ENCODE results near the gene KLHDC7A.

Gene KLHDC7A

DNA sequence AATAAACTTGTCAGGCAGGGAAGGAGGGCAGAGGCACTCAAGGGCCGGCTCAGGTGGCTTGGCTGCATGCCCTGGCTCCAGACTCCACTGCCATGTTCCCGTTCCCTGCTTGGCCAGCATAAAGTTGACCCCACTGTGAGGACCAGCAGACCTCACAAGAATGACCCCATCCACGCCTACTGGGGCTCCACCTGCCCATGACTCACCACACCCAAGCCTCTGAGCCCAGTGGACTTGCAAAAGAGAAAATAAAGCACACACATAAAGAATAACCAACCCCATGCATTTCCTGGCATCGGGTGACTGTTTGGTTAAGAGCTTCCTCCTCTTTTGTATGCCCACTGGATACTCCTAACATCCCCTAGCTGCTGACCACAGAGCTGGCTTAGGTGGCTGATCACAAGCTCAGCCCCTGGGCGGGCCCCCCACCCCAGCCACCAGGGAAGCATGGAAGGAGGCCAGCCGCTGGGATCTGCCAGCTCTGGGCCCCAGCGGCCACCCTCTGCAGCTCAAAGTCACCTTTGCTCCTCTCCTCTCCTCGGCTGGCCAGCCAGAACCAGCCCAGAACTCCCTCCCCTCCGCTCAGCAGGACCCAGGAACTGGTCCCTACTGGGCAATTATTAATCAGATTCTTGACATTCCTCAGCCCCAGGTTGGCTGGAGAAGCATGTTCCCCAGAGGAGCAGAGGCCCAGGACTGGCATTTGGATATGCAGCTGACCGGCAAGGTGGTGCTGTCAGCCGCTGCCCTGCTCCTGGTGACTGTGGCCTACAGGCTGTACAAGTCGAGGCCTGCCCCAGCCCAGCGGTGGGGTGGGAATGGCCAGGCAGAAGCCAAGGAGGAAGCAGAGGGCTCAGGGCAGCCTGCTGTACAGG is at the start of gene KLHDC7A:
KLHDC7A (plus strand) TSS at position 616 of the 875 bp plus-strand sequence; CDS start at position 668, 52 bp downstream.
- DNase-seq (ENCODE audit: low read depth), result no peak
- no peak within 1 kb of the TSS for H3K4me3 ChIP-seq (replicated peaks; ENCODE audit: low read depth, low read length)
- TF ChIP-seq, protein P1, sequence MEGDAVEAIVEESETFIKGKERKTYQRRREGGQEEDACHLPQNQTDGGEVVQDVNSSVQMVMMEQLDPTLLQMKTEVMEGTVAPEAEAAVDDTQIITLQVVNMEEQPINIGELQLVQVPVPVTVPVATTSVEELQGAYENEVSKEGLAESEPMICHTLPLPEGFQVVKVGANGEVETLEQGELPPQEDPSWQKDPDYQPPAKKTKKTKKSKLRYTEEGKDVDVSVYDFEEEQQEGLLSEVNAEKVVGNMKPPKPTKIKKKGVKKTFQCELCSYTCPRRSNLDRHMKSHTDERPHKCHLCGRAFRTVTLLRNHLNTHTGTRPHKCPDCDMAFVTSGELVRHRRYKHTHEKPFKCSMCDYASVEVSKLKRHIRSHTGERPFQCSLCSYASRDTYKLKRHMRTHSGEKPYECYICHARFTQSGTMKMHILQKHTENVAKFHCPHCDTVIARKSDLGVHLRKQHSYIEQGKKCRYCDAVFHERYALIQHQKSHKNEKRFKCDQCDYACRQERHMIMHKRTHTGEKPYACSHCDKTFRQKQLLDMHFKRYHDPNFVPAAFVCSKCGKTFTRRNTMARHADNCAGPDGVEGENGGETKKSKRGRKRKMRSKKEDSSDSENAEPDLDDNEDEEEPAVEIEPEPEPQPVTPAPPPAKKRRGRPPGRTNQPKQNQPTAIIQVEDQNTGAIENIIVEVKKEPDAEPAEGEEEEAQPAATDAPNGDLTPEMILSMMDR (IDR thresholded peaks at IDR 0.05; ENCODE audit: low read length, missing control alignments), result no peak

DNA sequence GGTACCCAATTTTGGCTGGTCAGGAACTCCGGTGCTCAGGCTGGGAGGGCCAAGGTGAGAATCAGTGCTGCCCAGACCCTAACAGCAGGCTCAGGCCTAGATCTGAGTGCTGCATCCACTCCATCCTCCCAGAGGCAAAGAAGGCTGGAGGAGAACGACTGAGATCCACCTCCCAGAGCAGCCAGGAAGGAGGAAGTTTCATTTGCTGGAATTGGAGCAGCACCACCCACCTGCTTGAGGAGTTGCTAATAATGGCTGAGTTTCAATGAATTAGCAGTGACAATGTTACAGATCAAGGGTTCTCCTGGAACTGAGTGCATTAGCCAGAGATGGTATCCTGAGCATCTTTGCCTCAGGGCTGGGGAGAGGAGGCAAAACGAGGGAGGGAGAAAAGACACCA is 46.7 kb upstream of the KLHDC7A start:
- TF ChIP-seq, protein P1 (IDR thresholded peaks at IDR 0.05; ENCODE audit: low read length, missing control alignments), result no peak
- DNase-seq (ENCODE audit: low read depth), result no peak
- no peak overlapping the region for H3K4me3 ChIP-seq (replicated peaks; ENCODE audit: low read depth, low read length)

DNA sequence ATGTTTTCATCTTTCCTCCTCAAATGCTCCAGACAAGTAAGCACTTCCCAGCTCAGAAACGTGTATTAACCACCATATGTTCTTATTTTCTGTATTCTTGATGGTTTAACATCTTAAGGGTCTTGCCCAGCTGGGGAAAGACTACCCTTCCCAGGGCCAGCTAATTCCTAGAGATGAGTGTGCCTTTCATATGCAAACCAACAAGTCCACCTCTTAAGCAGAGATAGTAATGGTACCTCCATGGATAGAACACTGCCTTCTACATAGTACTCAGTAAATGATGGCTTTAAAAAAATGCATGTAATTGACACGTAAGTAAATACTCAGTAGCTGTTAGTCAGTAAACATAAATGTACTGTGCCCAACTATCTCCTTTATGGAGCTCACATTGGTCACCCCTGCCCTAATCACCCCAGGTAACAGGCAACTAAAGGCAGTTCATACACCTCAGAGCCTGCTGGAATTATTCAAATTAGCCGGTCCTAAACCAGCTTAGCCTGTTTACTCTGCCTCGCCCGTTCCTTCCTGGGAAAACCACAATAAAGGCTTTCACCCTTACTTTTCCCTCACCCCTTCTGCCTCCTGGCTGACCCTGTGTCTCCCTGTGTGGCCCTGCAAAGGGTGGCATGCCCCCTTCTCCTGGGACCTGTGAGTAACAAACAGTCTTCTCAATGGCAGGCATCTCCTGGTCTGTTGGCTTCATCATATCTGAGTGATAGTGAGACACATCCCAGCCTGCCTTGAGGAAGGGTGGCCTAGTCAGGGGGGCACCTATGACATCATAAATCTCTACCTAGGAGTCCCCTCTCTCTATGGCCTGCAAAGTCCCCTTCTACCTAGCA is 40.1 kb upstream of the KLHDC7A start:
- H3K4me3 ChIP-seq (replicated peaks; ENCODE audit: low read depth, low read length), result no peak overlapping the region
- TF ChIP-seq, protein P1 (IDR thresholded peaks at IDR 0.05; ENCODE audit: low read length, missing control alignments), result no peak
- no peak for DNase-seq (ENCODE audit: low read depth)

DNA sequence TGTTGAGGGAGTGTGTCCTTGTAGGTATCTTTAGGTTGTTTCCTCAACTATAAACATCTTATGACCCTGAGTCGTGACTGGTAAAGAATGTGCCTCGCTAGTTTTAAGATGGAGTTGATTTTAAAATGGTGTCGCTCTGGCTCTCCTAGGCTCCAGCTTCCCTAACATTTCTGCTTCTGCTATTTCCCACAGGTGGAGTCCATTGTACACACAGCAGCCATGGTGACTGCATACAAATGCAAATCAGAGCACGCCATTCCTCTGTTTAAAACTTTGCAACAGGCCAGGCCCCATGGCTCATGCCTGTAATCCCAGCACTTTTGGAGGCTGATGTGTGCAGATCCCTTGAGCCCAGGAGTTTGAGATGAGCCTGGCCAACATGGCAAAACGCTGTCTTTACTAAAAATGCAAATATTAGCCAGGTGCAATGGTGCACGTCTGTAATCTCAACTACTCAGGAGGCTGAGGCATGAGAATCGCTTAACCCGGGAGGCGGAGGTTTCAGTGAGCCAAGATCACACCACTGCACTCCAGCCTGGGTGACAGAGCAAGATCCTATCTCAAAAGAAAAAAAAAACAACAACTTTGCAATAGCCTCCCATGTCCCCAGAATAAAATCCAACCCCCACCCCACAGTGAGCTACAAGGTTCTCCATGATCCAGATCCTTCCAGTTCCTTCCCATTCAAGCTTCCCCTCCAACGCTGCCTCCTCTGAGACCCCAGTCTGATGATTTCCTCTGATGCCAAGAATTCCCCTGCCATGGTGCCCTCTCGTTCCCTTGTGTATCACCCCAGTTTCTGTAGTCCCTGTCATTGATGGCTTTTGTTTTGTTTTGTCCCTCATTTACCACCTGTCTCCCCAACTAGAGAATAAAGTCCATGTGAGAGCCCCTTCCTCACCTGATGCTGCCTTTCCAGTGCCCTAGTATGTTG is 36.9 kb upstream of the KLHDC7A start:
- no peak overlapping the region for H3K4me3 ChIP-seq (replicated peaks; ENCODE audit: low read depth, low read length)
- DNase-seq (ENCODE audit: low read depth), result no peak
- TF ChIP-seq, protein P1 (IDR thresholded peaks at IDR 0.05; ENCODE audit: low read length, missing control alignments), result no peak

DNA sequence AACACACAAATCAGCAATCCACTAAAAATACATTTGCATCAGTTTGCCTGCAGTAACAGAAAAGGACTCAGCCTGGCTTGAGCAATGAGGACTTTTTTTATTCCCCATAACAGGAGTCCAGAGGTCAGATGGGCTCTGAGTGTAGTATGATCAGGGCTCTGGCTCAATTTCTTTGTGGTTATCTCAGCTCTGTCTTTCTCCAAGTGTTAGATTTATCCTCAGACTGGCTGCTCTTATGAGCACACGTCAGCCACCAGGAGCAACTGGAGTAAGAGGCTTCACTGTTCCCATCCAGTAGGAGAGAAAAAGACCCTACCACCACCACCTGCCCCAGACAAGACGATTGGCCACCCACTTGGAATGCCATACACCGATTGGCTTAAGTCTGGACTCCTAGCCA is 36.2 kb upstream of the KLHDC7A start:
- TF ChIP-seq, protein P1 (IDR thresholded peaks at IDR 0.05; ENCODE audit: low read length, missing control alignments), result no peak
- no peak overlapping the region for H3K4me3 ChIP-seq (replicated peaks; ENCODE audit: low read depth, low read length)
- no peak for DNase-seq (ENCODE audit: low read depth)

DNA sequence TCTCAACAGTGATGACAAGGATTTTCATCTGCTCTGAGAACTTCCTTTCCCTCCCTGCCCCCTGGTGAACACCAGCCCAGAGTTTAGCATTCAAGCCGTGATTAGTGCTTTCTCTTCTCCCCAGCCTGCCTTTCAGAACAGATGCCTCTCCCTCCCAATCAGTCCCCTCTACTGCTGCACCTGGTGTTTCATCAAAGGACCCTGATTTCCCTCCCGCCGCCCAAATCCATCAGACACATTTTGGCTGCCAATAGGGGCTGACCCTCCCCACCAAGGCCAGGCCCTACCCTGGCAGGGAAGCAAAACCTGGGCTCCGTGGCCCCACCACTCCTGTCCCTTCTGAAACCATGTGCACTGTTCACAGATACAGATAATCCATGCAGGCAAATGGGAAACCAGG is 34.0 kb upstream of the KLHDC7A start:
- H3K4me3 ChIP-seq (replicated peaks; ENCODE audit: low read depth, low read length), result no peak overlapping the region
- TF ChIP-seq, protein P1 (IDR thresholded peaks at IDR 0.05; ENCODE audit: low read length, missing control alignments), result no peak
- DNase-seq (ENCODE audit: low read depth), result no peak
